Middle frontal gyrus (tissue), 1 donor: ENCODE measurements around the gene CIDEB.
A peak's percentile ranks its signal among the peaks of the same experiment; 100 is the strongest.

Source experiments
- DNase-seq: peaks from one replicate; pipeline ENCODE4 v3.0.0-alpha.2; 2015; ENCODE audit warnings: low spot score; ENCODE audit errors: extremely low spot score

The CIDEB gene

DNA sequence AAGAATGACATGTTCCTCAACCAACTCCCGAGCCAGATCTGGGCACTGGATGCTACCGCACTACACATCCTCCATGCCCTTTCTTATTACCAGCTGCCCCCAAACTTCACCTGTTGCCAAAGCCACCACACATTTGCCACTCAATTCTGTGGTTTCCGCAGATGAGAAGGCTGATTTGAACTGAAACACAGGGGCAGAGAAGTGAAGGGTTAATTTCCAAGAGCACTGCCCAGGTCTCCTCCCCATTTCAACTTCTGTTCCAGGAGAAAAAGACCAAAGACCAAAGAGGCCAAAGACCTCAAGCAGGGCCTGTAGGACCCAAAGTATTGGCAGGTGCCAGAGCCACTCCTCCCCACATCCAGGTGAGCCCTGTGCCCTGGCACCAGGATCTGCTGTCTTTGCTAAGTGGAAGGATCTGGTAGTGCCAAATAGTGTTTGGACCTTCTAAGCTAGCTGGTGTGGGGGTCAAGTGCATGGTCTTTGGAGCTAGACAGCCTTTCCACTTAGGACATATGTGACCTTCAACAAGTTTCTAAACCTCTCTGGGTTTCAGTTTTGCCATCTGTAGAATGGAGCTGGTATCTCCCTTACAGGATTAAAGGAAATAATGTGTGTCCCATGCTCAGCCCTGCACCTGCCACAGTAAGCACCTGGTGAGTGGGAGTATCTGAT is 16.2 kb downstream of the CIDEB start:
- DNase-seq: no peak

DNA sequence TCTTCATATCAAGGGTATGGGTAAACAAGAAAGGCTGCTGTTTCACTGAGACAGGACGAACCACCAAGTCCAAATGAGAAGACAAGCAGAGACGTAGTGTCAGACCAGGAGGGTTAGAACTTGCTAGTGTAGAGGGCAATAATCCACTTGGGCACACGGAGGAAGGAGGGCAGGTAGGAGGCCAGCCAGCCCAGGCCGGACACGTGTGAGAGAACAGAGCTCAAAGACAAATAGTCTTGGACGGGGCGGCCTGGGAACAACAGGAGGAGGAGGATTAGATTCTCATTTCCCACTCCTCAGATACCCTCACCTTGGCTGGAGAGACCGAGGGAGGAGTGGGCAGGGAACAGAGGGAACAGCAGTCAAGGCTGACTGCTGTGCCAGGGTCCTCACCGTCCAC is 17.0 kb downstream of the CIDEB start:
- DNase-seq: no peak

DNA sequence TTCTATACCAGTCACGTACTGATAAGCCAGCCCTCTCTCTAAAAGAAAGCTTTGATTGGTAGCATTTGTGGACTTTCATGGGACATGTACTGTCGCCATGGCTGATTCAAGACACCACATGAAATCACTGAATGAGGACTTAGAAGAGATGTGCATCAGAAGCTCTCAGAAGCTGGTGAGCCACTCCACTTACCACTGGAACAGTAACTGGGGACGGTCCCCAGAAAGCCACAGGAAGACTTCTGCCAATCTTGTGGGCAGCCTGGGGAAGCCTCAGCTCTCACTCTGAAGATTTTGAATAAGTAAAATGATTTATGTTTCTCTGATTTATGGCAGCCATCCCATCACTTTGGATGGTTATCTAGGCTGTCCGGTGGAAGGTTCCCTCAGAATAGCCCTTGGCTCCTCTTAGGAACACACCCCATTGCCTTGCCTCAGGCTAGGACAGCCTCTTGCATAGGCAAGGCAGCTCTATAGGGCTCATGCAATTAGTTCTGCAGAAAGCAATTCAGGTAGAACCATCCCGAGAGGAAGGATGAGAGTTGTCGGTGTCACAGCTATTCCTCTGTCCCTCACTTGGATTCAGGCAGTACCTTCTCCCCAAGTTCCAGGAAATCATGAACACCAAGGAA is 18.0 kb downstream of the CIDEB start:
- no peak for DNase-seq

- no peak for DNase-seq
Measured at GRCh38 chr14:24286996-24287395, 20.8 kb downstream of the CIDEB start.

DNA sequence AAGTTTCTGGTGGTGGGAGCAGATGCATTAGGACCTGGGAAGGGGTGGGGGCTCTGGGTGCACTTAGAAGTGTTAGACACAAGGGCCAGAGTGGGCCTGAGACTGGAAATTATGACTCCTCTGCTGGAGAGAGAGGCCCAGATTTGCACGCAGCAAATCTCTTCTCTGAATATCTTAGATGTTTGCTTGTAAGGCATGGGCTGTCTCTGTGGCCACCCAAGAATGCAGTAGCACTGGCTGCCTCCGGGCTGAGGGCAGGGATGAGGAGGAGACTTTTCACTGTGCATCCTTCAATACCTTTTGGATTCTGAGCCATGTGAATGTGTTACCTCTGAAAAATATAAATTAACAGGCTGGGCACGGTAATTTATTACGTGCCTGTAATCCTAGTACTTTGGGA is 22.4 kb downstream of the CIDEB start:
- DNase-seq: no peak

- no peak for DNase-seq
Measured at GRCh38 chr14:24284501-24285035, 23.2 kb downstream of the CIDEB start.

DNA sequence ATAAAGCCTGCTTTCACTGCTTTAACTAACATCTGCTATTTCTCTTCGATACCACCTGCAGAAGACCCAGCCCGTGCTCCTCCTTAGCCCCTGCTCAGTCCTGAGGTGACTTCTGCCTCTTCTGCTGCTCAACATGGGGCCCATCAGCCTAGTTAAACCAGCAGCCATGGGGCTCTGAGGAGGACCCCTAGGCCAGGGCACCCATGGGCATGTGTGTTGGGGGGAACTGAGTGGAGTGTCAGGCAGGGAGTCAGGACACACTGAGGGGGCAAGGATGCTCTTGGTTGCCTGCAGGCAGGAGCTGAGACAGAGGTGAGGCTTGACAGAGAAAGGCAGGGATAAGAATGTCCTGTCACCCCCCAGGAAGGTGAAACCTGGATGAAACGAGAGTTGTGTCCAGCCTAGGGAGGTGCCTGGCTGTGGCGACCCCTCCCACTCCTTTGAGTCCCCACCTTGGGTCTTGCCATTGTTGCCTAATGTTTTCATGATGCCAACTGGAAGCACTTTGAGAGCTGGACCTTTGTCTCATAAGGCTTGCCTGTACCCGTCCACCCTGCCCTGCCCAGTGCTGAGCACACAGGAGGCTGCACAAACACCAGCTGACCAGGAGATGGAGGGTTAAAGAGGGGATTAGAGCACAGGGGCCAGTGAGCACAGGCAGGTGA is 23.8 kb downstream of the CIDEB start:
- DNase-seq: no peak

DNA sequence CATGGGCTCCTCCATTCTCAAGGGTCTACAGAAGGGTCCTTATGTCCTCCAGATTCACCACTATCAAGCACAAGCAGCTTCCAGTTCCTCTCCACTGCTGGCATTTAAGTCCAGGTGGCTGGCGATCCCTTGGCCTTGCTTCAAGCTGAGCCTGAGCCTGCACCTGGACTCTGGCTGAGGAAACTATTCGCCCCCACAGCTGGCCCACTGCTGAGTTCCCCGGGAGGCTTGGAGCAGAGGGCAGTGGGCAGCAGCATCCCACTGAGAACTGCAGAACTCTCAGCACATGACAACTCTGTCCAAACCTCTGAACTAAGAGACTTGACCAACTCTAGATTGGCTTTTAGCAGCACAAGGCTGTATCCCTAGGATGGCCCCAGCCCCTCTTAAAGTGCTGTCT is 25.0 kb downstream of the CIDEB start:
- no peak for DNase-seq

DNA sequence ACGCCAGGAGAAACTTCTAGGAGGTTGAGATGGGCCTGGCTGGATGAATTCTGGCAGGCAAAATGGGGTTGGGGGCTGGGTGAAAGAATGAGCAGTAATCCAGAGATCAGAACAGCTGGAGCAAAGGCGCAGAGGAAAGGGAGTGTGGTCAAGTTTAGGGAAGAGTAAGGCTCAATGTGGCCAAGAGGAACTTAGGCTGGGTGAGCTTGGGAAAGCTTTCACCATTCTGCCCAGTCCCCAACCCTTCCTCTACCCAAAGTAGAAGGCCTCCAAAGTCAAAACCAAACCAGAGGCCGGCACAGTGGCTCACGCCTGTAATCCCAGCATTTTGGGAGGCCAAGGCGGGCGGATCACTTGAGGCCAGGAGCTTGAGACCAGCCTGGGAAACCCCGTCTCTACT is 26.1 kb downstream of the CIDEB start:
- no peak for DNase-seq

GRCh38 chr14:24280797-24281460 is 26.8 kb downstream of the CIDEB start:
- DNase-seq: no peak

- no peak for DNase-seq
Measured at GRCh38 chr14:24279301-24280186, 28.2 kb downstream of the CIDEB start.

DNA sequence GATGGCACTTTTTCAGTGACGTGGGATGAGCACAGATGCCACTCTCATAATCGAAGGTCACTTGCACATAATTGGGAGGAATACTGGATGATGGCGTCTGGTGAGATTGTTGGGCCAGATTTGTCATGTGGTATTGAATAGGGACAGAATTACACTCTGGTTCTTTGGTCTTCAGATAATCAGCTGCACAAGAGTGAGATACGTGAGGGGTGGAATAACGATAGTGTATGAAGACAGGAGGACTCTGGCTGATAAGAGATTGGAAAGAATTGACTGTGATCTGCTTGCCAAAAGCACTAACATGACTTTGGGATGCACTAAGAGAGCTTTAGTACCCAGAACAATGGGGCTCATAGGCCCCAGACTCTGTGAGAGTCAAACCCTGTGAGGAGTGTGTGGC is 29.4 kb downstream of the CIDEB start:
- DNase-seq: no peak

DNA sequence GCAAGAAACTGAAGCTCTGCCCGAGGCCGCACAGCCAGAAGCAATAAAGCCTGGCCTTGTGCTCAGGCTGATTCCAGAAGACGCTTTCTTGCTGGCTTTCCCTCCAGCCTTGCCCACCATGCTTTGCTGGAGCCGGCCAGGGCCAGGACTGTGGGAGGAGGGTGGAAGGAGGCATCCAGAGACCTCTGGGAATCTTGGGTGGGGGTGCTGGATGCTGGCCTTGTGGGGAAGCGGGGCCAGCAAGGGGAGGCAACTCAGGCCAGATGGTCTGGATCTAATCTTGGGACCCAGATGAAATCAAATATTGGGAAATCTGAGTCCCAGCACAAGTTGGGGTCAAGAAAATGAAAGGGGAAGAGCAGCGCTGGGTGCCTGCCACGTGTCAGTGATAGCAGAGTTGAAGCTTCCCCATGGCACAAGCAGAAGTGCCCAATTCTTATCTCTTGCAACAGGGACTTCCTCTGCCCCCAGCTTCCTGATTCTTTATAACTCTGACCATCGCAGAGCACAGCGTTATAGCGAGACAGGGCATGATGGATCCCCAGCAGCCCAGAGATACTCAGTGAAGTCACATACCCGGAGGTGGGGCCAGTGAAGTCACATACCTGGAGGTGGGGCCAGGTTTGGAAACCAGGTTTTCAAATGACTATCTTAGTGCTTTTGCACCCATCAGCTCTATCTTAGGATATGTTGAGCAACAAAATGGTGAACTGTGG is 30.0 kb downstream of the CIDEB start:
- DNase-seq: no peak

DNA sequence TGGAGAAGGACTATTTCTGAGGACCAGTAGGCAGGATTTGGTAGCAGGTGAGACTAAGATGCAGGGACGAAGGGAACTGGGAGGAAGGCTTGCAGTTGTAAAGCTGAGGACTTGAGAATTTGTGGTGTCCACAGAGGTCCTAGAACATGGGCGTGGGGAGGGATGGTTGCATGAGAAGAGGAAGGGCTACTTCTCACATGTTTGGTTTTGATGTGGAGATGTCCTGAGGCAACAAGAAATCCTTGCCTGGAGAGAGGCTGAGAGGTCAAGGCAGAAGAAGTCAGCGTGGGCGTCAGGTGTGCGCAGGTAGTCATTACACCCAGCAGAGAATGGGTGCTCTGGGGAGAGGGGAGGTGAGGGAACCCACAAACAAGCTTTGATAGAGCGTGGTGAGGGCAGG is 30.7 kb downstream of the CIDEB start:
- no peak for DNase-seq

GRCh38 chr14:24274101-24274543 is 33.7 kb downstream of the CIDEB start:
- no peak for DNase-seq

DNA sequence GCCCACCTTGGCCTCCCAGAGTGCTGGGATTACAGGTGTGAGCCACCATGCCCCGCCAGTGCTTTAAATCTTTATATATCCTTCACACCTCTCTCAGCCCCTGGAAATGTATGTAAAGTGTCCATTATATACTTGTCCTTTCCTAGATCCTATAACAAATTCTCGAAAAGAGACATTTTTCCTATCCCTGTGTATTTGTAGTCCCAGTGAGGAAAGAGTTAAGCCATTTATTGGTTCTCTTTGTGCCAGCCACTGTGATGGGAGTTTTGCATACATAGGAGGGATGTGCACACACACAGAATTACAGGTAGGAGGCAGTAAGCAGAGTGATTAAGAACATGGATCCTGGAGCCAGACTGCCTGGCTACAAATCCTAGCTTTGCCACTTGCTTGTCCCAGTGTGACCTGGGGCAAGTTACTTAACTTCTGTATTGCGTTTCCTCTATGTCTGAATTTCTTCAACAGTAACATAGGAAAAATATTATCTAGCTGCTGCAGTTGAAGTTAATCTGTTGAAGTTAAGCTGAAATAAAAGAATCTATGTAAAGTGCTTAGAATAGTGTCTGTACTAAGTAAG is 34.3 kb downstream of the CIDEB start:
- DNase-seq: no peak

- no peak for DNase-seq
Measured at GRCh38 chr14:24272467-24272866, 35.3 kb downstream of the CIDEB start.

GRCh38 chr14:24271834-24272263 is 35.9 kb downstream of the CIDEB start:
- no peak for DNase-seq

DNA sequence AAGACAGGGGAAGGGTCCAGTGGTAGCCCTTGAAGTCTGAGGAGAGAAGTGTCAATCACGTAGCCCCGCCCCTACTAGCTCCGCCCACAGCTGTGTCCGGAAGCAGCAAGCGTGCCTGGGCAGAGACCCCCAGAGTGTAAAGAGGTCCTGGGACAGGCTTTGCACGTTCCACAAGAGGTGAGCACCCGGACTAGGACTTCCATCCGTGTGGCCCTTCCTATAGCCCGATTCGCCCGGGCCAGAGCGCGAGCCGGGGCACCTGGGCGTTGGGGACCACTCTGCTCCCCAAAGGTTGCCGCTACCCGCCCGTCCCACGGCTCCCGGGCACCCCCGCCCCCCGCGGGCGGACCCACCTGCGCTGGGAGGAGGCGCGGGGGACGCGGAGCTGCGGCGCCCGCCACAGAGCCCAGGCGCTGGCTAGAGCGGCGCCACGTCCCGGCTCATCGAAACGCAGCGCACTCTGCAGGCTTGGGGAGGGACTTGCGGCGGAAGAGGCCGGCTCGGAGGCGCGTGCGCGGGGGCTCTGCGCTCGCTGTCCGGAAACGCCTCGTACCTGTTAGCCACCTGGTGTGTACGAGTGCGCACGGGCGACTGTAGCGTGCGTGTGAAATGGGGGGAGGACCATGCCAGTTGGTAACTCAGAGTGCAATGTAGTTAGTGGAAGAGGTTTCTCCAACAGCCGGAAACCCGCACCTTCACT is 36.5 kb downstream of the CIDEB start, which contains the start of gene RABGGTA:
RABGGTA (minus strand) TSS at position 464 of the 700 bp plus-strand sequence. CDS start 482 bp downstream, outside the sequence.
- peak; percentile 76 for DNase-seq
